K562 treated with DMSO at 1 percent for 24 hours (cell line): ENCODE data around the gene BTK. TPM values are rescaled to one million over a fixed set of nuclear protein-coding genes. Genes with fewer than 3 reads are reported as not detected.

Experiments
- total RNA-seq: library from RNA; unstranded; fragments of 300-600 nt; gene quantifications from 2 replicates; pipeline ENCODE4 v1.2.3, GENCODE V29; 2022; ENCODE audit warnings: low read depth; ENCODE audit not compliant: insufficient read depth

BTK gene
- 24.7 and 28.3 TPM in 2 replicates for total RNA-seq

GRCh38 chrX:101385795-101386541 lies at the start of gene BTK:
Gene BTK, minus strand, starts transcription at chrX:101386191. Its CDS starts 10,907 bp downstream, at chrX:101375284.

GRCh38 chrX:101407748-101408531 lies 21.9 kb upstream of the BTK start, which contains the start of the genes GLA and HNRNPH2:
Gene GLA, minus strand, starts transcription at chrX:101407925. Its CDS starts 22 bp downstream, at chrX:101407903.
Gene HNRNPH2, plus strand, starts transcription at chrX:101408222. Its CDS starts 3,767 bp downstream, at chrX:101411989.

GRCh38 chrX:101390664-101391525 lies 4.9 kb upstream of the BTK start, which contains the start of gene RPL36A:
Gene RPL36A, plus strand, starts transcription at chrX:101391011. Its CDS starts 33 bp downstream, at chrX:101391044.

GRCh38 chrX:101348452-101349192 lies 37.4 kb downstream of the BTK start, which contains the start of gene TIMM8A:
Gene TIMM8A, minus strand, starts transcription at chrX:101348742. Its CDS starts 78 bp downstream, at chrX:101348664.

Other genes with a start within 250 kb of the BTK start
- gene DRP2, start 166.4 kb downstream of the BTK start, total RNA-seq: 0.19 and 0.22 TPM in 2 replicates
- not detected in 2 replicates for gene TAF7L, start 94.9 kb downstream of the BTK start, total RNA-seq
- 7.6 TPM in 2 replicates for gene TIMM8A, start 37.4 kb downstream of the BTK start, total RNA-seq
- gene RPL36A, start 4.8 kb upstream of the BTK start, total RNA-seq: 4,527 and 4,949 TPM in 2 replicates
- gene GLA, start 21.7 kb upstream of the BTK start, total RNA-seq: 48.6 and 53.0 TPM in 2 replicates
- gene HNRNPH2, start 22.0 kb upstream of the BTK start, total RNA-seq: 34.6 and 39.8 TPM in 2 replicates
- gene ARMCX4, start 99.3 kb upstream of the BTK start, total RNA-seq: not detected in 2 replicates
- 0.96 TPM in 1 of 2 replicates, not detected in the other for gene ARMCX1, start 164.4 kb upstream of the BTK start, total RNA-seq
- gene ARMCX6, start 231.8 kb upstream of the BTK start, total RNA-seq: 20.5 and 26.2 TPM in 2 replicates
- gene ARMCX3, start 237.0 kb upstream of the BTK start, total RNA-seq: 19.6 and 25.5 TPM in 2 replicates